Suppressor macrophage treated with lipopolysaccharide for 4 hours (primary cell): ENCODE data around the gene NKIRAS1.
"Not testable (repeated sequence)": the region's sequence is repeated elsewhere in the genome, so short reads cannot be mapped to it uniquely, and the experiment has no call there.

Experiments
- DNase-seq: peaks from one replicate; pipeline ENCODE4 v3.0.0-alpha.2; 2020

NKIRAS1 gene

DNA sequence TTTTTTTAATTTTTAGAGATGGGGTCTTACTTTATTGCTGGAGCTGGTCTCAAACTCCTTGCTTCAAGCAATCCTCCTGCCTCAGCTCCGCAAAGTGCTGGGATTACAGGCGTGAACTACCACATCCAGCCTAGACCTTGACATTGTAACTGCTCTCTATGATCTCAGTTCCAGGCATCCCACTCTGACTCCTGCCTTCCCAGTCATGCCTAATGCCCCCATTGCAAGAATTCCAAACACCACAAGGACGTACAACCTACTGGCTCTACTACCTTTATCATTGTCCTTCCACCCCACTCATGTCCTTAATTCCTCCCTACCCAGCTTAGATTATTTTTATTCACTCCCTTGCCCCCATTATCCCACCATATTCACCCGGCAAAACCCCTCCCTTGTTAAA is 21.6 kb downstream of the NKIRAS1 start:
- no peak for DNase-seq

DNA sequence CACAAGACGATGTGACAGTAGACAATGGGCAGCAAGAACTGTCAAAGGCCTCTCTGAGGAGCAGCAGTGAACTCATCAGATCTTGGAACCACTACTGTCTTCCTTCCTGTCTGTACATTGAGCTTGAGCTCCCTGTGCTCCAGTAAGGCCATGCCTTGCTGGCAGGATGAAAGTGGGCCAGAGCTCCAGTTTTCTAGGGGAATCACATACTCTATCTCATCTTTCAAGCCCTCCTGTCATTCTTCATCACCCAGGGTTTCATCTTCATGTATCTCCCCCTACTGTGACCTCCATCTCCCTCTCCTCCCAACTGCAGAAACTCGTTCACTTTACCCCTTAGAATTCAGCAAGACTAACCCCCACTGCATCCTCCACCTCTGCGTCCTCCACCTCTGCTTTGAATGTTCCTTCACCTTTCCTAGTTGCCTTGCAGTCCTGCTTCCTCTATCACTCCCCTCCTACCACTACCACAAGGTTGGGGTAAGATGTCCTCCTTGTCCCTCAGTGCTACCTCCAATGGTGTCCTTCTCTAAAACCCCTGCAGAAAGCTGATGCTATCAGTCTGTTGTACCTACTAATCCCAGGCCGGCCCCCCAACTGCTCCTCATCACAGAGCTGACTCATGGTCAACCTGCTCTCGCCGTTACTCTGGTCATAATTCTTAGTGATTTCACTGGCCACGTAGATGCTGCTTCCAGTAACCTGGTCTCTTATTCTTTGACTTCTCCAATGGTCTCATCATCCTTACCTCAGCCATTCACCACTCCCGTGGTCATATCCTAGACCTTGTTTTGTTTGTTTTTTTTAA is 22.3 kb downstream of the NKIRAS1 start:
- no peak for DNase-seq

GRCh38 chr3:23889950-23890349 is 26.8 kb downstream of the NKIRAS1 start:
- no peak for DNase-seq

DNA sequence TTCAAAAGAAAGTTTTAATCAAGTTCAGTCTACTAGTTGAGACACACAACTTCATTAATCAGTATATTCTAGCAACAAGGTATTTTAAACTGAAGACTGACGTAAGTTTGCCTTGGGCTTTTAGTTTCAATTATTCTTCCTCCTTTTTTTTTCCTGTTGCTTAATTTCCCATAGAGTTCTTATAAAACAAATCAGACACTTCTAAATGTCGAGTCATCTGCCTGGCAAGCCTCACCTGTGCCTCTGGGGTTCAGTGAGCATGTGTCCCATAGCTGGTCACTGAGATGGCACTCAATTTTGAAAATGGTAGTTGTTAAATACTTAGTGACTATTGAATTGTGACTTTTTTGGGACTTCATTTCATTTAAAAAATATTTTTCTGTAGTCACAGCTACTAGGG is 27.4 kb downstream of the NKIRAS1 start:
- peak; percentile 55 for DNase-seq

DNA sequence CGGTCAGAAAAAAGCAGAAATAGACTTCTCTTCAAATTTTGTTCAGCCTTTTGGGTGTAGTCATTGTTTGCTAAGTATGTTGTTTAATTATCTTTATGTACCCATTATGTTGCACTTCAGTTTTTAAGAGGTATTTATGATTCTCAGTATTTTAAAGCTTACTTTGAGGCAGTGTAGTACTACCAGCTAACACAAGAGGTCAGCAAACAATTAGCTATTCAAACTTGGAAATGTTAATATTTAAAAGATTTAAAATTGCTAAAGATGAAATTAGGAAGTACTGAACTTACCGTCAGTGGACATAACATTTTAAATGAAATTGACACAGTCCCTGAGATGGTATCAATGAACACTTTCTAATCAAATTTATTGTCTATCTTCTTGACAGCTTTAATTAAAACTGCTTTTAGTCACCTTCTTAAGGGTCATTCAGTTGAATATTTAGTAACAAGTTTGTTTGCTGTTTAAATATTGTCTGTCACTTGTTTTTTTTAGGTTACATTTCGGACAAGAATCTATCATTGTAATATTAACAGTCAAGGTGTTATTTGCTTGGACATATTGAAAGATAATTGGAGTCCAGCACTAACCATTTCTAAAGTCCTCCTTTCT is 28.1 kb downstream of the NKIRAS1 start:
- DNase-seq, result peak; percentile 50

GRCh38 chr3:23886311-23886710 is 30.5 kb downstream of the NKIRAS1 start:
- DNase-seq, result no peak

GRCh38 chr3:23885210-23885609 is 31.6 kb downstream of the NKIRAS1 start:
- no peak for DNase-seq

DNA sequence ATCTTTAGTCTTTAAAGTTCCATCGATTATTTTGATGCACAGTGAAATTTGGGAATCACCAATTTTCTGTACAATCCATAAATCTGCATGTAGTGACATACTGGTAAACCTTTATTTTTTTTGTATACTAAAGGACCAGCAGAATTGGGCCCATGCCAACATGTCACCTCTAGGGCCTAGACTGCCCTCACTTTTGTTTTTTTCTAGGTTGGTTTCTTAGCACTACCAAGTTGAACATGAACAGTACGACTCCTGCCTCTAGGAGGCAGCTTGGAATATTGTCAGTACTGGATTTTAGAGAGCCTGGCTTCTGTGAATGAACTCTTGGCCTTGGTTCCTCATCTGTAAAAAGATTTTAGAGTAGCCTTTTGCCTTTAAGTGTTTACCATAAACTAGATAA is 32.3 kb downstream of the NKIRAS1 start:
- DNase-seq, result no peak

DNA sequence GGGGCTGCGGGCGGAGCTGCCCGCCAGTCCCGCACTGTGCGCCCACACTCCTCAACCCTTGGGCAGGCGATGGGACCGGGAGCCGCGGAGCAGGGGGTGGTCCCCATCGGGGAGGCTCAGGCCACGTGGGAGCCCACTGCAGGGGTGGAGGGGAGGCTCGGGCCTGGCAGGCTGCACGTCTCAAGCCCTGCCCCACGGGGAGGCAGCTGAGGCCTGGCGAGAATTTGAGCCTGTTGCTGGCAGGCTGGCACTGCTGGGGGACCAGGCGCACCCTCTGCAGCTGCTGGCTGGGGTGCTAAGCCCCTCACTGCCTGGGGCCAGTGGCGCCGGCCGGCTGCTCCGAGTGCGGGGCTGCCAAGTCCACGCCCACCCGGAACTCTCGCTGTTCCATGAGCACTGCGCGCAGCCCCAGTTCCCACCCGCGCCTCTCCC is 34.3 kb downstream of the NKIRAS1 start:
- no peak for DNase-seq

DNA sequence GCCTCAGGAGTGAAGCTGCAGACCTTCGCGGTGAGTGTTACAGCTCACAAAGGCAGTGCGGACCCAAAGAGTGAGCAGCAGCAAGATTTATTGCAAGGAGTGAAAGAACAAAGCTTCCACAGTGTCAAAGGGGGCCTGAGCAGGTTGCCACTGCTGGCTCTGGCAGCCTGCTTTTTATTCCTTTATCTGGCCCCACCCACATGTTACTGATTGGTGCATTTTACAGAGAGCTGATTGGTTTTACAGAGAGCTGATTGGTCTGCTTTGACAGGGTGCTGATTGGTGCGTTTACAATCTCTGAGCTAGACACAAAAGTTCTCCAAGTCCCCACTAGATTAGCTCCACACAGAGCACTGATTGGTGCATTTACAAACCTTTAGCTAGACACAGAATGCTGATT is 34.8 kb downstream of the NKIRAS1 start:
- not testable (repeated sequence) for DNase-seq

DNA sequence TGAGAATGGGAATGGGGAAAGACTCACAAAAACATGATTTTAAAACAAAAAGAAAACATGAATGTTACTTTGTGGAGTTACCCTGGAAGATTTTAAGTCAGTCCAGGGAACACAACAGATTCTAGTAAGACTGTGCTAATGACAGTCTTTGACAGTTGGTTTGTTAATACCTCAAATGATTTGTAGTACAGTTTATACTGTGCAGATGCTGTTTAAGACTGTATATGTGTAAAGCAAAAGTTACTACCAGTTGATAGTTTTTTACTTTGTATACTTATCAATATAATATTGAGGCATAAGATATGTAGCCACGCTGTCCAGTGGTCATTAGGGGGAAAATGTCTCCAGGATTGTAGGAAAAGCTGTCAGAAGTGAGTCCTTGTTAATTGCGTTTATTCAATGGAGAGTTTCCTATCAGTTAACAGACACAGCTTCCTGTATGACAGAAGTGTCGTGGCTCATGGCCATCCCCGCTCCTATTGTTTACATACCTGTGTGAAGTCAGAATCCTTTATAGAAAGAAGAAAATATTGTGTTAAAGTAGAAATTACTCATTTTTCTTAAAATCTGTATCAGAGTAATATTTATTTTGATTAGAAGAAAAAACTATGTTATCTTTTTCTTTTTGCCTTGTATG is 36.0 kb downstream of the NKIRAS1 start:
- no peak for DNase-seq

DNA sequence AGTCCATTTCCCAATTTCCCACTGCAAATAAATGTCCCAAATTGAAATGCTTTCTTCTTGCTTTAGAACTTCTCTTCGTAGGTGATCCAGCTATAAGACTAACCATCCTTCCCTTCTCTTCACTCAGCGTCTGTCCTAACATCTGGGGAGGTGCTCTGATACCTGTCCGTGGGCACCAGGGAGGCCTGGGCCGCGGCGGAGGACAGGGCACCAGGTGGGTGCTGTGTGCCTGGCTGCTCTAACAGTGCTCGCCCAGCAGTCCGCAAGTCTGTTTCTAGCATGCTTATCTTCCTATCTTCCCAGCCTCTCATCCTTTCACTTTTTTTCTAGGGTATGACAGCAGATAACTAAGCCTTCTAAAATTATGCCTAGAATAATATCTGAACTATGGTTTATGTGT is 37.3 kb downstream of the NKIRAS1 start:
- no peak for DNase-seq

DNA sequence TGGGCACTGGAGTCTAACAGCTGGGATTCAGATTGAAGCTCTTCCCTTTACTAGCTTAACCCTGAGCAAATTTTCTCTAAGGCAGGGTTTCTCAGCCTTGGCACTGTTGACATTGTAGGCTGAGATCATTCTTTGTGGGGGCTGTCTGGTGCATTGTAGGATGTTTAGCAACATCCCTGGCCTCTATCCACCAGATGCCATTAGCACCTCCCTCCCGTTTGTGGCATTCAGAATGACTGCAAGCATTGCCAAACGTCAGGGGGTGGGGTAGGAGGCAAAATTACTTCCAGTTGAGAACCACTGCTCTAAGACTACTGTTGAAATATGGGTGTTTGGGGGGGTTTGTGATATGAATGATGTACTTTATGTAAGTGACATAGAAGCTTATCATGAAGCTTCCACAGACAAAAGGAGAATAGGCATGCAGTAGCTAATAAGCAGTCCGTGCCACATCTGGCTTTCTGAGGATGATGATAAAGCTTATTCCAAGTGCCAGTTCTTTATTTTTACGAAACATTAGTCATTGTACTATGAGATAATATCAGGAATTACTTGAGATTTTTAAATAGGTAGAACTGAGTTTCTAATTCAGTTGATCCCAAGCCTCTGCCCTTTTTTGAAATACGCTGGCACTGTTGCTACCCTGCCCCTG is 39.3 kb downstream of the NKIRAS1 start:
- peak; percentile 85 for DNase-seq

DNA sequence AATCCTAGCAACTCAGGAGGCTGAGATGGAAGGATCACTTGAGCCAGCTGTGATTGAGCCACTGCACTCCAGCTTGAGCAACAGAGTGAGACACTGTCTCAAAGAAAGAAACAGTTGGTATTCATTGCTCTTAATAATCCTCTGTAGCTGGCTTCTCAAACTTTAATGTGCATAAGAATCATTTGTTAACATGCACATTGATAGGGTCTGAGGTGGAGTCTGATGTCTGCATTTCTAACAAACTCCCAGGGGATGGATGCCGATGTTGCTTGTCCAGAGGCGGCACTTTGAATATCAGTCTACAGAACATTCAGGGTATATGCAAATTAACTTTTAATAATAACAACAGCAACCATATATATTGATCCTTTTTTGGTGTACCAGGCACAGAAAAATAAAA is 39.9 kb downstream of the NKIRAS1 start:
- DNase-seq, result no peak

DNA sequence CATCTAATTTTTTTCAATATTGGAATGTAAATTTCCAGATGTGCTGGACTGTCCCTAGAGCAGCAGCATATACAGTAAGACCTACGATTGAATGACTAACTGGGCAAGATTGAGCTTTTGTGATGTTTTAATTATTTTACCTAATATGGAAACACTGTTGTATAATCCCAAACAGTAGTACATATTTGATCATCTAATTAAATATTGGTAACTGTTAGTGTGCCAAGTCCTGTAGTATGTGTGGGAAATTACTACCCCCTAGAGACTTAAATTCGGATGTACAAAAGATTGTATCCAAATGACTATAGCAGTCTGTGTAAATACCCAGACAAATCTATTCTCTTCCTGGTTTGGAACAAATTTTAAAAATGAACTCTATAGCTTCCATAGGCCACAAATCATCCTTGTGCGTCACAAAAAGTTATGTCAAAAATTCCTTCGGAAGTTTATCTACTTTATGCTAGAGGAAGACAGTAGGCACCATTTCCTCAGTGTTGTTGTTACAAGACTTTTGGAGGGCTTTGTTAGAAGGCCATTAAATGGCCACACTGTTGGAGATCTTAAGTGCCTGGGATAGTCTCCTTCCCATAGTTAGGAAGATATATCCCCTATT is 41.6 kb downstream of the NKIRAS1 start:
- DNase-seq, result no peak

GRCh38 chr3:23874359-23875112 is 42.3 kb downstream of the NKIRAS1 start:
- no peak for DNase-seq

DNA sequence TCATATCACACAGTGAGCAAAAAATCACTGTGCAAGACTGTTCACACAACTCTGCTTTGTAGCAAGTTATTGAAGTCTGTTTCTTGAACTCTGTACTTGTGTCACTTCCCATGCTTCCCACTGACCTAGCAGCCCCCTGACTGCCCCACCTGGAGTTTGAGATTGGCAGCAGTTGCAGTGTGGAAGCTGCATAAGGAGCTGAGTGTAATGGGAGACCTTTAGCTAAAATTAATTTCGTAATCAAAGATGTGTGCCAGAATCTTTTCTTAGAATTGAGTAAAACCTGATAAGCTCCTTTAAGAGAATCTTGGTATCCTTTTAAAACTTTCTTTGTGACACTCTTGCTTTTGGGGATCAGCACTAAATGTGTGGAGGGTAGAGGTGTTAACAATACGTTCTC is 42.8 kb downstream of the NKIRAS1 start:
- no peak for DNase-seq

DNA sequence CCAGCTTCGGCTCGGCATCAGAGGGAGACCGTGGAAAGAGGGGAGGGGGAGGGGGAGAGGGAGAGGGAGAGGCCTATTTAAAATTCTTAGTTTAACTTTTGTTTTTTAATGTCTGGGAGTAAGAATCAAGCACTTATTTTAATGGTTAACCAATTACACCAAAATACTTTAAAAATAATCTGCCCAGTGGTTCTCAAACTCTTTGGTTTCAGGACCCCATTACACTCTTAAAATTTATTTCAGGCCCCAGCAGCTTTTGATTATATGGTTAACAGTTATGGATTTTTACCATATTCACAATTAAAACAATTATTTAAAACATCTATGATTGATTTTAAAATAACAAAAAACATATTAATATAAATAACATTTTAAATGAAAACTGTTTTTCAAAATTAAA is 44.5 kb downstream of the NKIRAS1 start:
- no peak for DNase-seq

GRCh38 chr3:23871361-23871760 is 45.4 kb downstream of the NKIRAS1 start:
- DNase-seq, result not testable (repeated sequence)

DNA sequence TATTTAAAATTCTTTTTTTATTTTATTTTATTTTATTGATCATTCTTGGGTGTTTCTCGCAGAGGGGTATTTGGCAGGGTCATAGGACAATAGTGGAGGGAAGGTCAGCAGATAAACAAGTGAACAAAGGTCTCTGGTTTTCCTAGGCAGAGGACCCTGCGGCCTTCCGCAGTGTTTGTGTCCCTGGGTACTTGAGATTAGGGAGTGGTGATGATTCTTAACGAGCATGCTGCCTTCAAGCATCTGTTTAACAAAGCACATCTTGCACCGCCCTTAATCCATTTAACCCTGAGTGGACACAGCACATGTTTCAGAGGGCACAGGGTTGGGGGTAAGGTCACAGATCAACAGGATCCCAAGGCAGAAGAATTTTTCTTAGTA is 46.1 kb downstream of the NKIRAS1 start:
- not testable (repeated sequence) for DNase-seq

- DNase-seq, result no peak
Measured at GRCh38 chr3:23869977-23870662, 46.7 kb downstream of the NKIRAS1 start.

GRCh38 chr3:23867838-23868237 is 49.0 kb downstream of the NKIRAS1 start:
- no peak for DNase-seq
